Measurements from ENCODE around the gene MED9. TPM values are rescaled to one million over a fixed set of nuclear protein-coding genes. Genes with fewer than 3 reads are reported as not detected.
"Not testable (repeated sequence)": the region's sequence is repeated elsewhere in the genome, so short reads cannot be mapped to it uniquely, and the experiment has no call there.

Gene MED9
- total RNA-seq, 2 experiments from 2014 or later, result 17.8 to 20.6 TPM

DNA sequence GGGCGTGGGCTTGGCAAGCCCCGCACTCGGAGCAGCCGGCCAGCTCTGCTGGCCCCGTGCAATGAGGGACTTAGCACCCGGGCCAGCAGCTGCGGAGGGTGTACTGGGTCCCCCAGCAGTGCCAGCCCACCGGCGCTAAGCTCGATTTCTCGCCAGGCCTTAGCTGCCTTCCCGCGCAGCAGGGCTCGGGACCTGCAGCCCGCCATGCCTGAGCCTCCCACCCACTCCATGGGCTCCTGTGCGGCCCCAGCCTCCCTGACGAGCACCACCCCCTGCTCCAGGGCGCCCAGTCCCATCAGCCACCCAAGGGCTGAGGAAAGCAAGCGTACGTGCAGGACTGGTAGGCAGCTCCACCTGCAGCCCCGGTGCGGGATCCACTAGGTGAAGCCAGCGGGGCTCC lies 9.6 kb downstream of the MED9 start:
- H3K27me3 Mint-ChIP-seq; ATAC-seq (ENCODE audit: low read depth); H3K4me3 Mint-ChIP-seq; H3K9me3 Mint-ChIP-seq: not testable (repeated sequence)
- peak overlapping the region; percentile 89 for H3K27ac Mint-ChIP-seq
- peak; percentile 26 for DNase-seq
- POLR2A ChIA-PET, result interaction anchor here (1.5 kb wide), 1 partner anchor 9 kb away, joined by 13 read pairs; the partner anchor contains the start of gene RASD1
- peaks cover 40% of the 10 kb centered on the region for H3K36me3 Mint-ChIP-seq
- peaks cover 41% of the 10 kb centered on the region for H3K4me1 Mint-ChIP-seq

GRCh38 chr17:17487998-17488397 lies 11.2 kb downstream of the MED9 start:
- ATAC-seq (ENCODE audit: low read depth) (no peak), DNase-seq (no peak)
- Mint-ChIP-seq H3K36me3 (peaks cover 43% of the 10 kb centered on the region), H3K27me3 (no peaks in the 10 kb centered on the region), H3K4me1 (peaks cover 31% of the 10 kb centered on the region), H3K27ac (peak overlapping the region; percentile 64), H3K4me3 (peak overlapping the region; percentile 50), H3K9me3 (no peaks in the 10 kb centered on the region)
- POLR2A ChIA-PET, result interaction anchor here (1.5 kb wide), 1 partner anchor 8 kb away, joined by 13 read pairs; the partner anchor contains the start of gene RASD1

GRCh38 chr17:17491031-17491471 lies 14.3 kb downstream of the MED9 start:
- ATAC-seq (ENCODE audit: low read depth), result no peak
- Mint-ChIP-seq H3K9me3 (no peaks in the 10 kb centered on the region), H3K27ac (no peak overlapping the region), H3K4me3 (no peak overlapping the region), H3K4me1 (peaks cover 31% of the 10 kb centered on the region), H3K36me3 (peaks cover 38% of the 10 kb centered on the region), H3K27me3 (peaks cover 17% of the 10 kb centered on the region)
- POLR2A ChIA-PET, result interaction anchor here (1.2 kb wide), 1 partner anchor 10 kb away, joined by 4 read pairs; no protein-coding TSS in a partner anchor
- peak; percentile 22 for DNase-seq

DNA sequence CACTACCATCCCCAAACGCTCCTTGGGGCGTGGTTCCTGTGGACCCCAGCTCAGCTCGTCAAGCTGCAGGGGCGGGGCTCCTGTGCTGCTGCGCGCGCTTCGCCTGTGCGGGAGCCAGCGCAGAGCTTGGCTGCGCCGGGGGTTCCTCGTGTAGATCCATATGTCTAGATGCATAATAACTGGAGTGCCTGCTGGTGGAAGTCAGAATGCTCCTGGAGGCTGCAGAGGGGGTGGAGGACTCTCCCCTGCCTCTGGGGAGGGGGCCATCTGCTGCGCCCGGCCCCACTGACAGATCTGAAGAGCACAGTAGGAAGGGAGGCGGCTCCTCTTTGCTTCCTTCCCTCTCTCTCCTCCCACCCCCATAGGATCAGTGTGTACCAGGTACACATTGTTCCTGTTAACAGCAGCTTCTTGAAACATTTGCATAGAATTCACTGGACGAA lies 14.8 kb downstream of the MED9 start:
- Mint-ChIP-seq H3K27ac (no peak overlapping the region), H3K4me3 (no peak overlapping the region), H3K27me3 (peaks cover 17% of the 10 kb centered on the region), H3K9me3 (no peaks in the 10 kb centered on the region), H3K36me3 (peaks cover 38% of the 10 kb centered on the region), H3K4me1 (peaks cover 31% of the 10 kb centered on the region)
- POLR2A ChIA-PET, result interaction anchor here (1.2 kb wide), 1 partner anchor 10 kb away, joined by 4 read pairs; no protein-coding TSS in a partner anchor
- DNase-seq, result peak; percentile 17
- no peak for ATAC-seq (ENCODE audit: low read depth)

- Mint-ChIP-seq H3K9me3 (no peaks in the 10 kb centered on the region), H3K36me3 (peaks cover 35% of the 10 kb centered on the region), H3K27ac (no peak overlapping the region), H3K4me3 (no peak overlapping the region), H3K4me1 (peaks cover 29% of the 10 kb centered on the region), H3K27me3 (peaks cover 18% of the 10 kb centered on the region)
- POLR2A ChIA-PET, result no interaction called here
- DNase-seq (peak; percentile 17), ATAC-seq (ENCODE audit: low read depth) (no peak)
Measured at GRCh38 chr17:17492085-17492484, 15.3 kb downstream of the MED9 start.

DNA sequence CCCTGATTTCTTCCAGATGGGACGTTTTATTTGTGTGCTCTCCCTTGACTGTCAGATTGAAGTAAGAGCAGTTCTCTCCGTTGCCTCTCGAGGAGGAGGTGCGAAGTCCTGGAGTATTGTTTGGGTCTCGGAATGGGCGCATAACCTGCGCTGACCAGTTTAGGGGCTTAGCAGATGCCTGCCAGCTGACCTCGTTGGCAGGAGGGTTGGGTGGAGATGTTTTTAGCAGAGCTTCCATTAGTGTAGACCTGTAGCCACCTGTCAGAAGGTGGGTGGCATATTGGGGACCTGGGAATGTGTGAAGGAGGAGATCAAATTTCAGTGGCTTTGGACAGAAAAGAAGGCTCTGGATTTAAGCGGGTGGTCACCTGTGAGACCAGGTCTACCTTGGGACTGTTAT lies 15.8 kb downstream of the MED9 start:
- ATAC-seq (ENCODE audit: low read depth) (no peak), DNase-seq (peak; percentile 19)
- Mint-ChIP-seq H3K9me3 (no peaks in the 10 kb centered on the region), H3K27ac (no peak overlapping the region), H3K4me3 (no peak overlapping the region), H3K4me1 (peaks cover 28% of the 10 kb centered on the region), H3K27me3 (peaks cover 21% of the 10 kb centered on the region), H3K36me3 (peaks cover 31% of the 10 kb centered on the region)
- POLR2A ChIA-PET, result no interaction called here

- Mint-ChIP-seq H3K4me3 (no peak overlapping the region), H3K27ac (no peak overlapping the region), H3K9me3 (no peaks in the 10 kb centered on the region), H3K27me3 (peaks cover 21% of the 10 kb centered on the region), H3K36me3 (peaks cover 23% of the 10 kb centered on the region), H3K4me1 (peaks cover 23% of the 10 kb centered on the region)
- ATAC-seq (ENCODE audit: low read depth), result no peak
- POLR2A ChIA-PET, result no interaction called here
- DNase-seq, result peak; percentile 22
Measured at GRCh38 chr17:17493249-17493985, 16.6 kb downstream of the MED9 start.

GRCh38 chr17:17493986-17494466 lies 17.2 kb downstream of the MED9 start:
- DNase-seq, result peak; percentile 14
- H3K4me1 Mint-ChIP-seq, result peaks cover 19% of the 10 kb centered on the region

DNA sequence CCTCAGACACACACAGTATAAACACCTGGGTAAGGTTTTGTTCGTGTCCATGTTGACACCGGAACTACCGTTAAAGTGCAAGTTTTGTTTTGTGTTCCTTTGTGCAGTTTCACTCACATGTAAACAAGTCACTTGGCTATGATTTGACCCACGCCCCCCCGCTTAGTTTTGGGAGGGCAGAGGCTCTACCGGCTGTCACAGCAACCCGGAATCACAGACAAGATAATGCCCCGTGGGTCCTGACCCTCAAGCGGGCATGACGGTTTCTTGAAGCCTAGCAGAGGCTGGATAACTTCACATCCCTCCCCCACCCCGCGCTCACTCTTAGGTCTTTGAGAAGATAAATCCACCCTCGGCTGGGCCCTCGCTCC lies 17.7 kb downstream of the MED9 start:
- Mint-ChIP-seq H3K4me1 (peaks cover 16% of the 10 kb centered on the region), H3K27me3 (peaks cover 21% of the 10 kb centered on the region), H3K27ac (no peak overlapping the region), H3K9me3 (no peaks in the 10 kb centered on the region), H3K36me3 (peaks cover 17% of the 10 kb centered on the region), H3K4me3 (peak overlapping the region; percentile 10)
- DNase-seq, result no peak
- POLR2A ChIA-PET, result interaction anchor here (2.8 kb wide), 1 partner anchor 7 kb away, joined by 13 read pairs; no protein-coding TSS in a partner anchor
- ATAC-seq (ENCODE audit: low read depth), result no peak

More at GRCh38 chr17:17493986-17494466, 17.2 kb downstream of the MED9 start:
- POLR2A ChIA-PET, result no interaction called here
- Mint-ChIP-seq H3K4me3 (no peak overlapping the region), H3K9me3 (no peaks in the 10 kb centered on the region), H3K27me3 (peaks cover 21% of the 10 kb centered on the region), H3K27ac (no peak overlapping the region), H3K36me3 (peaks cover 20% of the 10 kb centered on the region)
- ATAC-seq (ENCODE audit: low read depth), result no peak

DNA sequence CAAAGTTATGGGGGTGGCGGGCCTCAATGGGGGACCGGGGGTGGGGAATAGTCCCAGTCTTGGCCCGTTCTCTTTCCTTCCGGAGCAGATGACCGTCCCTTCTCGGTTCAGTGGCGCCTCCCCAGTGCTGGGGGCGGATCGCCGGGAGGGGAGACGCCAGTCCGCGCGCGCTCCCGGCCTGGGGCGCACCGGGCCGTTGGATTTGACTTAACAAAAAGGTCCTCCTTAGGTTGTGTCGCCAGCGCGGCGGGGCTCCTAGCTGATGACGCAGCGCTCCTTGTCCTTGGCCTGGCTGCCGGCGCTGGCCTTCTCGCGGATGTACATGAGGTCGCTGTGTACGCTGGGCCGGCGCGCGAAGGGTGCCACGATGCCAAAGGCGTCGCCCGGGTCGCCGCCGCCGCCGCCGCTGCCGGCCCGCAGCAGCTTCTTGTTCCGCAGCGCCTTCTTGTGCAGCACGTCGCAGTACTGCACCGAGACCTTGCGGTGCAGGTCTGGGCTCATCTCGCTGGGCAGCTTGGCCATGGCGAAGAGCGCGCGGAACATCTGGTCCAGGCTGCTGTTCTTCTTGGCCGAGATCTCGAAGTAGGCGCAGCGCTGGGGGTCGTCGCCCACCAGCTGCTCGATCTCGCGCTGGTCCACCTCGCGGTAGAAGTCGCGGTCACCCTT lies 18.2 kb downstream of the MED9 start:
- no peak overlapping the region for H3K27ac Mint-ChIP-seq
- peak; percentile 54 for DNase-seq

DNA sequence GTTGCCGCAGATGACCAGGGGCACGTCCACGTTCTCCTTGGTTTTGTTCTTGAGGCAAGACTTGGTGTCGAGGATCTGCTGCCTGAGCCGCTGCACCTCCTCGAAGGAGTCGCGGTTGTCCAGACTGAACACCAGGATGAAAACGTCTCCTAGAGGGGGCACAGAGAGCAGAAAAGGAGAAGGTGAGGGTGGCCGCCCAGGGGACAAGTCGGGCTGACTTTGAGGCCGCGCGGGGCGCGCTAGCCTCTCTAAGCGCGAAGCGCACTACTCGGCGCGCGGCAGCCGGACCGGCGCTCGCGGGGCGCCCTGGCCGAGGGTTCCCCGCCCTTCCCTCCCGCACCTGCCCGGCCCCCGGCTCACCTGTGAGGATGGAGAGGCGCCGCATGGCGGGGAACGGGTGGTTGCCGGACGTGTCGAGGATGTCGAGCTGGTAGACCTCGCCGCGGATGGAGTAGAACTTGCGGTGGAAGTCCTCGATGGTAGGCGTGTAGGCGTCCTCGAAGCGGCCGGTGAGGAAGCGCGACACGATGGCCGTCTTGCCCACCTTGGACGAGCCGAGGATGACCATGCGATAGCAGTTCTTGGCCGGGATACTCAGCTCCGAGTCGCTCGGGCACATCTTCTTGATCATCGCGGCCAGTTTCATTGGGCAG lies 18.9 kb downstream of the MED9 start:
- no peak overlapping the region for H3K27ac Mint-ChIP-seq
- peaks cover 12% of the 10 kb centered on the region for H3K36me3 Mint-ChIP-seq
- no peaks in the 10 kb centered on the region for H3K9me3 Mint-ChIP-seq
- peaks cover 21% of the 10 kb centered on the region for H3K27me3 Mint-ChIP-seq
- POLR2A ChIA-PET, result interaction anchor here (0.6 to 2.8 kb wide), 4 partner anchors 9 to 271 kb away, joined by 4 to 13 read pairs (median 8); no protein-coding TSS in a partner anchor
- H3K4me3 Mint-ChIP-seq, result peak overlapping the region; percentile 76
- DNase-seq (no peak), ATAC-seq (ENCODE audit: low read depth) (peak; percentile 7)
- H3K4me1 Mint-ChIP-seq, result peaks cover 13% of the 10 kb centered on the region

More for the DNA sequence above, 18.2 kb downstream of the MED9 start:
- Mint-ChIP-seq H3K36me3 (peaks cover 14% of the 10 kb centered on the region), H3K9me3 (no peaks in the 10 kb centered on the region), H3K4me3 (peak overlapping the region; percentile 76), H3K4me1 (peaks cover 14% of the 10 kb centered on the region), H3K27me3 (peaks cover 21% of the 10 kb centered on the region)
- POLR2A ChIA-PET, result interaction anchor here (2.2 to 2.8 kb wide), 2 partner anchors 8 to 147 kb away, joined by 11 to 13 read pairs; no protein-coding TSS in a partner anchor
- no peak for ATAC-seq (ENCODE audit: low read depth)

DNA sequence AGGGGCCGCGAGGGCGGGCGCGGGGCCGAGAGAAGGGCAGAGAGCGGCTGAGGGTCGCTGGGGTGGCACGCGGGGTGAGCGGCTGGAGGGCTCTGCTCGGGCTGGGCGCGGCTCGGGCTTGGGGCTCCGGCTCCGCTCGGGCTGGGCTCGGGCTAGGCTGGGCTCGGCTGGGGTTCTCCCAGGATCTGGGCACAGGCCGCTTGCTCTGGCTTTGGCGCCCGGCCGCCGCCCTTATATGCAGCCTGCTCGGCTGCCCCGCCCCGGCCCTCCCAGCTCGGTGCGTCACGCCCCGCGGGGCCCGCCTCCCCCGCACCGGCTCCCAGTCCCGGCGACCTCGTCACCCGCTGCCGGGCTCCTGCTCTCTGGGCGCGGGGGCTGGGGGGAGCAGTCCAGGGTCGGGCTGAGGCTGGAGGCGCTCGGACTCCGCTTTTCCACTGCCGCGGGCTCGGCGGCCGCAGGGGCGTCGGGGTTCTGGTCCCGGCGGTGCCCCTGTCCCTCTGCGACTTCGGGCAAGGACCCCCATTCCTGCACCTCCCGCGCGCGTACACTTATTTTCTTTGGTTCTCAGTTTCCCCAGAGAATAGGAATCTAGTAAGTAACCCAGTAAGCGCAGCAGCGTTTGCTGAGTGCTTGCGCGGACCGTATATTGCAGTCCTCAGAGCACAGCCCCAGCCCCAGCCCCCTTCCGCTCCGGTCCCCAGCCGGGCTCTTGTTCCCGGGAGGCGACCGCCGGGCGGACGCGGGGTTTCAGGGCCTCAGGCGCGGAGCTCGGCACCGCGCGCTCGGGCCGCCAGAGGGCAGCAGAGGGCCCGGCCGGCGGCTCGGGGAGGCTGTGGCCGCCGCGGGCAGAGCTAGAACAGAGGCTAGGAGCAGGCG lies 19.6 kb downstream of the MED9 start, which contains the start of gene RASD1:
TSS of gene RASD1 (minus strand) at position 207 of the 876 bp plus-strand sequence. CDS start 214 bp downstream, outside the sequence.
- Mint-ChIP-seq H3K4me1 (peaks cover 13% of the 10 kb centered on the region), H3K27ac (no peak within 1 kb of the TSS), H3K9me3 (no peaks in the 10 kb centered on the region), H3K36me3 (peaks cover 12% of the 10 kb centered on the region), H3K4me3 (peak within 1 kb of the TSS; percentile 76), H3K27me3 (peaks cover 21% of the 10 kb centered on the region)
- peak; percentile 93 for DNase-seq
- ATAC-seq (ENCODE audit: low read depth), result peak; percentile 84
- POLR2A ChIA-PET, result interaction anchor here (0.6 to 2.8 kb wide), 5 partner anchors 9 to 270 kb away, joined by 3 to 13 read pairs (median 4); no protein-coding TSS in a partner anchor

All from activated naive CD8-positive, alpha-beta T cell treated with anti-CD3 and anti-CD28 coated beads, Interleukin-2, amount 10 ng/mL, durations not matched to agents 7 days and 5 days (primary cell).